A204.1 (cell line): ENCODE data around the gene ZNF845.
"Not testable (repeated sequence)": the region's sequence is repeated elsewhere in the genome, so short reads cannot be mapped to it uniquely, and the experiment has no call there.

Experiments
- FAIRE-seq: peaks from 2 replicates; lab custom pipeline; 2012; peaks lifted over from hg19 to GRCh38; lab: Jason Lieb, UNC

ZNF845 gene

GRCh38 chr19:53333463-53334449, at the start of gene ZNF845:
TSS of gene ZNF845 (plus strand) at chr19:53333749. CDS start at chr19:53341308, 7,559 bp downstream.
- FAIRE-seq = peak; percentile 97

GRCh38 chr19:53285087-53285486, 48.5 kb upstream of the ZNF845 start:
- no peak for FAIRE-seq

- FAIRE-seq = no peak
Measured at GRCh38 chr19:53290758-53291549, 42.6 kb upstream of the ZNF845 start.

GRCh38 chr19:53294786-53295441, 38.6 kb upstream of the ZNF845 start:
- no peak for FAIRE-seq

- not testable (repeated sequence) for FAIRE-seq
Measured at GRCh38 chr19:53301341-53301740, 32.2 kb upstream of the ZNF845 start.

- FAIRE-seq = no peak
Measured at GRCh38 chr19:53308339-53308811, 25.2 kb upstream of the ZNF845 start.

GRCh38 chr19:53311044-53311443, 22.5 kb upstream of the ZNF845 start:
- no peak for FAIRE-seq

GRCh38 chr19:53311897-53312296, 21.7 kb upstream of the ZNF845 start:
- FAIRE-seq = no peak

- FAIRE-seq = no peak
Measured at GRCh38 chr19:53328967-53329366, 4.6 kb upstream of the ZNF845 start.

GRCh38 chr19:53332484-53332883, 1.1 kb upstream of the ZNF845 start:
- no peak for FAIRE-seq

- FAIRE-seq = no peak
Measured at GRCh38 chr19:53333066-53333462, 485 bp upstream of the ZNF845 start.

GRCh38 chr19:53344403-53344802, 10.9 kb downstream of the ZNF845 start:
- FAIRE-seq = not testable (repeated sequence)

GRCh38 chr19:53355739-53356138, 22.2 kb downstream of the ZNF845 start:
- no peak for FAIRE-seq

GRCh38 chr19:53357821-53358581, 24.5 kb downstream of the ZNF845 start:
- FAIRE-seq = no peak

- FAIRE-seq = not testable (repeated sequence)
Measured at GRCh38 chr19:53360056-53360455, 26.5 kb downstream of the ZNF845 start.

GRCh38 chr19:53365134-53365898, 31.8 kb downstream of the ZNF845 start, which contains the start of gene ZNF525:
TSS of gene ZNF525 (plus strand) at chr19:53365705. CDS start at chr19:53372282, 6,577 bp downstream.
- FAIRE-seq = no peak

- no peak for FAIRE-seq
Measured at GRCh38 chr19:53365899-53366493, 32.4 kb downstream of the ZNF845 start.

GRCh38 chr19:53372196-53372595, 38.6 kb downstream of the ZNF845 start:
- FAIRE-seq = no peak

- FAIRE-seq = no peak
Measured at GRCh38 chr19:53374288-53374687, 40.7 kb downstream of the ZNF845 start.

- FAIRE-seq = no peak
Measured at GRCh38 chr19:53374743-53375142, 41.2 kb downstream of the ZNF845 start.
